ENCODE data around the gene TMEM168.

TMEM168 gene

DNA sequence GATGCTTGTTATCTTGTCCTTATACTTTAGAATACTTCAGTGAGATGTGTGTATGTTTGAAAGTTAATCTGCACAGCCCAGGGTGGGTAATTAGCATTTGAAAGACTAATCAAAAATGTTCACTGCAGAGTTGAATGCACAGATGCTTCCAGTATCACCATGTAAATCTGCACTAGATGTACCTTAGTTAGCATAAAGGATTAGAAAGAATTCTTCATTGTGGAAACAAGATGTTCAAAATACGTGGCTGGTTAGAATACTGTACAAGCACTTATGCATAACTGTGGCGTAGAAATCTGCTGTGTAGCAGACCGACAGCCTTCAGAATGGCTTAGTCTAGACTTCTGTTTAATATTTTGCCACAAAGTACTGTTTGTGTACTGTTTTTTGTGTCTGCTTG lies 2.2 kb upstream of the TMEM168 start:
- Histone ChIP-seq H3K27me3 (ENCODE audit: insufficient read depth, low read length) (no peaks in the 10 kb centered on the region), H3K4me3 (ENCODE audit: low read depth, low read length, poor library complexity, severe bottlenecking) (no peak overlapping the region), H3K4me1 (ENCODE audit: insufficient read depth, low read length, severe bottlenecking) (peaks cover 25% of the 10 kb centered on the region), H3K9ac (ENCODE audit: low read length) (no peak overlapping the region), H3K4me2 (ENCODE audit: low read length) (no peak overlapping the region), H3K79me2 (ENCODE audit: insufficient read depth, low read length) (peaks cover 18% of the 10 kb centered on the region), H3F3A (ENCODE audit: insufficient read depth, low read length) (no peaks in the 10 kb centered on the region), H2AFZ (ENCODE audit: low read length) (no peak overlapping the region), H3K36me3 (ENCODE audit: insufficient read depth, low read length) (no peaks in the 10 kb centered on the region), H4K20me1 (ENCODE audit: insufficient read depth, low read length) (no peaks in the 10 kb centered on the region), H3K27ac (ENCODE audit: low read depth, low read length, poor library complexity, severe bottlenecking) (no peak overlapping the region), H3K9me3 (ENCODE audit: low read length) (no peaks in the 10 kb centered on the region), H3K9me2 (ENCODE audit: low read depth, low read length) (no peaks in the 10 kb centered on the region)
- TF ChIP-seq EZH2 (IDR thresholded peaks at IDR 0.05; ENCODE audit: borderline replicate concordance, low read length) = no peak
- TF ChIP-seq, protein P1, sequence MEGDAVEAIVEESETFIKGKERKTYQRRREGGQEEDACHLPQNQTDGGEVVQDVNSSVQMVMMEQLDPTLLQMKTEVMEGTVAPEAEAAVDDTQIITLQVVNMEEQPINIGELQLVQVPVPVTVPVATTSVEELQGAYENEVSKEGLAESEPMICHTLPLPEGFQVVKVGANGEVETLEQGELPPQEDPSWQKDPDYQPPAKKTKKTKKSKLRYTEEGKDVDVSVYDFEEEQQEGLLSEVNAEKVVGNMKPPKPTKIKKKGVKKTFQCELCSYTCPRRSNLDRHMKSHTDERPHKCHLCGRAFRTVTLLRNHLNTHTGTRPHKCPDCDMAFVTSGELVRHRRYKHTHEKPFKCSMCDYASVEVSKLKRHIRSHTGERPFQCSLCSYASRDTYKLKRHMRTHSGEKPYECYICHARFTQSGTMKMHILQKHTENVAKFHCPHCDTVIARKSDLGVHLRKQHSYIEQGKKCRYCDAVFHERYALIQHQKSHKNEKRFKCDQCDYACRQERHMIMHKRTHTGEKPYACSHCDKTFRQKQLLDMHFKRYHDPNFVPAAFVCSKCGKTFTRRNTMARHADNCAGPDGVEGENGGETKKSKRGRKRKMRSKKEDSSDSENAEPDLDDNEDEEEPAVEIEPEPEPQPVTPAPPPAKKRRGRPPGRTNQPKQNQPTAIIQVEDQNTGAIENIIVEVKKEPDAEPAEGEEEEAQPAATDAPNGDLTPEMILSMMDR (IDR thresholded peaks at IDR 0.05; ENCODE audit: low read length) = no peak

DNA sequence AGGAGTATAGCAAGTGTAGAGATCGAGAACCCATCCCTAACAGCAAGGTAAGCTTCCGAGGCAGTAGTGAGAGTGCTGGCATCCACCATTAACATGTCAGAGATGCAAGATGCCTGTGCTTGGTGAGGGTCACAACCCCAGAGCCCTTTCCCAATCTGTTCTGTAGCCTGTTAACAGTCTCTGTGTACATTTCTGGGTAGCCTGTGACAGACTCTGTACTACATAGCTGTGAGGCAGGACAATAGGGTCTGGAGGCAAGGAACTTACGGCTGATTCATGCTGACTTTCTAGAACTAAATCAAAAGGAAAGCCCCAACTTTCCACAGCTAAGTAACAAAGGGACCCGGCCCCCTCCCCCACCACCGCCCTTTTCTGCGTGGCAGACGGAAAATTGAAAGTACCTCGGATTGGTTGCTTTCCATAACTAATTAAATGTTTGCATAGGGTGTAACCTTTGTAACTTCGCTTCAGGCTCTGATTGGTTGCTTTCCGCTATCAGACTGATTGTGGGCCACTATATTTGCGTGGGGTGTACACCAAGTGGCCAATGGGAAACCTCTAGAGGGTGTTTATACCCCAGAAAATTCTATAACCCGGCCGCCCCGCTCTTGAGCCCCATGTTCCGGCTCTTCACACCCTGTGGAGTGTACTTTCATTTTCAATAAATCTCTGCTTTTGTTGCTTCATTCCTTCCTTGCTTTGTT lies 1.4 kb upstream of the TMEM168 start:
- no peaks in the 10 kb centered on the region for H3F3A ChIP-seq (ENCODE audit: insufficient read depth, low read length)
- TF ChIP-seq EZH2 (IDR thresholded peaks at IDR 0.05; ENCODE audit: borderline replicate concordance, low read length) = no peak
- TF ChIP-seq, protein P1 (IDR thresholded peaks at IDR 0.05; ENCODE audit: low read length) = no peak
- no peak overlapping the region for H3K9ac ChIP-seq (ENCODE audit: low read length)
- H4K20me1 ChIP-seq (ENCODE audit: insufficient read depth, low read length) = no peaks in the 10 kb centered on the region
- H3K36me3 ChIP-seq (ENCODE audit: insufficient read depth, low read length) = no peaks in the 10 kb centered on the region
- peak overlapping the region; percentile 80; the same call in 1 of the 2 replicates for H3K4me2 ChIP-seq (ENCODE audit: low read length)
- H3K4me1 ChIP-seq (ENCODE audit: insufficient read depth, low read length, severe bottlenecking) = peaks cover 25% of the 10 kb centered on the region
- H3K9me2 ChIP-seq (ENCODE audit: low read depth, low read length) = no peaks in the 10 kb centered on the region
- no peak overlapping the region for H3K4me3 ChIP-seq (ENCODE audit: low read depth, low read length, poor library complexity, severe bottlenecking)
- H3K27ac ChIP-seq (ENCODE audit: low read depth, low read length, poor library complexity, severe bottlenecking) = peak overlapping the region; percentile 84
- H3K9me3 ChIP-seq (ENCODE audit: low read length) = no peaks in the 10 kb centered on the region
- H3K79me2 ChIP-seq (ENCODE audit: insufficient read depth, low read length) = peaks cover 24% of the 10 kb centered on the region
- peak overlapping the region; percentile 56; the same call in 1 of the 2 replicates for H2AFZ ChIP-seq (ENCODE audit: low read length)
- H3K27me3 ChIP-seq (ENCODE audit: insufficient read depth, low read length) = no peaks in the 10 kb centered on the region

DNA sequence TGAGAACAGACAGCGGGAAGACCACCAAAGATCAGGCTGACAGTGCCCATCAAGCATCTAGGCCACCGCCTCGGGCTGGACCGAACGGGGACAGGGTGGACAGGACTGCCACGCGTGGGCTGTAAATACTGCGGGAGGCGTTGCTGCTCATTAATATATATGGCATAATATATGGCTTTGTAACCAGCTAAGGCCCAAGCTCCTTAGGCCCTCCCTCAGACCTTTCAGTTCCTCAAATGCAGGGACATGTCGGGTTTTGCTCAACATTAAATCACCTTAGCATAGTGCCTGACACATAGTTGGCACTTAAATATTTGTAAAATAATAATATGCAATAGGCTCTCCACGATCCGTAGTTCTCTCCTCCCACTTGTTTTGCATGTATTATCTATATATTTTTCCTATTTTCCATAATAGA lies 402 bp upstream of the TMEM168 start:
- Histone ChIP-seq H3K4me3 (ENCODE audit: low read depth, low read length, poor library complexity, severe bottlenecking) (peak overlapping the region; percentile 65), H3F3A (ENCODE audit: insufficient read depth, low read length) (no peaks in the 10 kb centered on the region), H3K27me3 (ENCODE audit: insufficient read depth, low read length) (no peaks in the 10 kb centered on the region), H3K9ac (ENCODE audit: low read length) (peak overlapping the region; percentile 65), H2AFZ (ENCODE audit: low read length) (peak overlapping the region; percentile 84), H3K4me1 (ENCODE audit: insufficient read depth, low read length, severe bottlenecking) (peaks cover 25% of the 10 kb centered on the region), H3K9me3 (ENCODE audit: low read length) (no peaks in the 10 kb centered on the region), H3K27ac (ENCODE audit: low read depth, low read length, poor library complexity, severe bottlenecking) (peak overlapping the region; percentile 84), H4K20me1 (ENCODE audit: insufficient read depth, low read length) (no peaks in the 10 kb centered on the region), H3K4me2 (ENCODE audit: low read length) (peak overlapping the region; percentile 80), H3K79me2 (ENCODE audit: insufficient read depth, low read length) (peaks cover 27% of the 10 kb centered on the region), H3K36me3 (ENCODE audit: insufficient read depth, low read length) (no peaks in the 10 kb centered on the region), H3K9me2 (ENCODE audit: low read depth, low read length) (no peaks in the 10 kb centered on the region)
- TF ChIP-seq, protein P1 (IDR thresholded peaks at IDR 0.05; ENCODE audit: low read length) = no peak
- no peak for TF ChIP-seq EZH2 (IDR thresholded peaks at IDR 0.05; ENCODE audit: borderline replicate concordance, low read length)
